B cell (primary cell): Measurements from ENCODE around the gene IDH3A.

Source experiments
- CTCF ChIP-seq: fragments of 200-600 bp; IDR thresholded peaks from one replicate; pipeline ENCODE4 v1.8.0; 2022; ENCODE audit warnings: antibody characterized with exemption, mild to moderate bottlenecking
- EZH2 ChIP-seq: IDR thresholded peaks from 2 replicates; pipeline ENCODE4 v1.6.1; 2012; ENCODE audit warnings: borderline replicate concordance, low read depth, mild to moderate bottlenecking, moderate library complexity, low read length; ENCODE audit not compliant: insufficient read depth, poor library complexity, severe bottlenecking

DNA sequence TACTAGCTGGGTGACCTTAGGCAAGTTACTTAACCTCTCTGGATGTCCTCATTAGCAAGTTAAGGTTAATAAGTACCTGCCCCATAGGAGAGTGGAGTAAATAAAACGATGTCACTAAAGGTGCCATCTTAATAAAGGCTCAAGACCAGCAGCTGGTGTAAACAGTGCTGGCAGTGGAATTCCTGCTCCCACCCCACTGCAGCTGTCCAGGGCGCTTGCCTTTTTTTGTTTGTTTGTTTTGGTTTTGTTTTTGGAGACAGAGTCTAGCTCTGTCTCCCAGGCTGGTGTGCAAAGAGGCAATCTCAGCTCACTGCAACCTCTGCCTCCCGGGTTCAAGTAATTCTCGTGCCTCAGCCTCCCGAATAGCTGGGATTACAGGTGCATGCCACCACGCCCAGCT lies 28.9 kb downstream of the IDH3A start:
- TF ChIP-seq CTCF (no peak), EZH2 (no peak)
